Activated naive CD4-positive, alpha-beta T cell treated with anti-CD3 and anti-CD28 coated beads, Interleukin-2, amount 50 U/mL, for 24 hours (primary cell): ENCODE data around the gene SH3BP4.
"Not testable (repeated sequence)": the region's sequence is repeated elsewhere in the genome, so short reads cannot be mapped to it uniquely, and the experiment has no call there.

ENCODE experiments used
- H3K27ac Mint-ChIP-seq: one replicate; pipeline ENCODE4 v1.8.0; 2021; ENCODE audit warnings: mild to moderate bottlenecking, mixed read lengths
- H3K27me3 Mint-ChIP-seq: one replicate; pipeline ENCODE4 v1.8.0; 2021; ENCODE audit warnings: mixed read lengths
- H3K36me3 Mint-ChIP-seq: one replicate; pipeline ENCODE4 v1.8.0; 2021; ENCODE audit warnings: mixed read lengths
- H3K4me1 Mint-ChIP-seq: one replicate; pipeline ENCODE4 v1.8.0; 2021; ENCODE audit warnings: mixed read lengths
- H3K4me3 Mint-ChIP-seq: one replicate; pipeline ENCODE4 v1.8.0; 2021; ENCODE audit warnings: mild to moderate bottlenecking, mixed read lengths
- H3K9me3 Mint-ChIP-seq: one replicate; pipeline ENCODE4 v1.8.0; 2021; ENCODE audit warnings: mixed read lengths

SH3BP4 gene

DNA sequence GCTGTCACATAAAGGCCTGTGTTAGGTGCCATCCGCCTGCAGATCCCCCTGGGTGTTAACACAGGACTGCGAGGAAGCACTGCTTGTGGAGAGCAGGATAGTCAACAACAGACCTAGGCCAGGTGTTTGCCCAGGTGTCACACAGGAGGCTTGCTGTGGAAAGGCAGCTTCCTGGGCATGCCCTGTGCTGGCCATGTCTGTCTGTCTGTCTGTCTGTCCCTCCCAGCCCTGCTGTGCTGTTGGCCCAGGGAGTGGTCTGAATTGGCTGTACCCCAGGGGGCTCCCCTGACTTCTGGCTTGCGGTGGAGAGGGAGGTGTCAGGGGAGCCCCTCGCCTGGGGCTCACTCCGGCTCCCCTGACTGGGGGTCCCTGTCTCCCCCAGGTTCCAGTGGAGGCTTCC, 53.2 kb downstream of the SH3BP4 start:
- H3K9me3 Mint-ChIP-seq: no peaks in the 10 kb centered on the region
- H3K27me3 Mint-ChIP-seq: no peaks in the 10 kb centered on the region
- H3K4me3 Mint-ChIP-seq: no peak overlapping the region
- no peaks in the 10 kb centered on the region for H3K36me3 Mint-ChIP-seq
- no peak overlapping the region for H3K27ac Mint-ChIP-seq
- no peaks in the 10 kb centered on the region for H3K4me1 Mint-ChIP-seq

DNA sequence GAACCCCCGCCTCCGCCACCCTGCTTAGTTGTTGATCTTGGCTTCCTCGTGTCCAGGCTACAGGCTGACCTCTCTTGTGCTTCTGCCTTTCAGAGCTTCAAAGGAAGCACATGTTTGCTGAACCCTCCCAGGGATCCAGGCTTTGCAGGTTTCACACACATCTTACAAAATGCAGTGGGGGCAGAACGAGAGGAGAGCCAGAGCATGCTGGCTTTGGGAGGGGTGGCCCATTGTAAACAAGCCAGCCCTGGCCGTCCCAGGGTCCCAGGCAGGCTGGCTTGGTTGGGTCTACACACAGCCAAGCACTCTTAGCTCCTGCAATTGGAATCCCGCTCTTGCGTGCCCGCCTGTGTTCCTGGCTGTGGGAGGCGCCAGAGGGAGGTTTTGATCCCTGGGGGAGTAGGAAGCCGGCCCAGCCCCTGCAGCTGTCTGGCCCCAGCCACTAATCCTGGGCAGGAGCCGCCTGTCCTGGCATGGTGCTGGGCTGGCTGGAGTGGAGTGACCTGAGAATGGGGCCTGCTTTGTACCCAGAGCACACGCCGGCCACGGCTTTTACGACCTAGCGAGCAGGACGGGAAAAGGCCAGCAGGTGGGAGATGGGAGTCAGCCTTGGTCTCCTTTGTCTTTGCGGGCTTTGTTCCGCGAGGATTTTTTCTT, 53.9 kb downstream of the SH3BP4 start:
- Mint-ChIP-seq H3K27me3 (no peaks in the 10 kb centered on the region), H3K36me3 (no peaks in the 10 kb centered on the region), H3K9me3 (no peaks in the 10 kb centered on the region), H3K4me3 (no peak overlapping the region), H3K4me1 (no peaks in the 10 kb centered on the region), H3K27ac (no peak overlapping the region)

DNA sequence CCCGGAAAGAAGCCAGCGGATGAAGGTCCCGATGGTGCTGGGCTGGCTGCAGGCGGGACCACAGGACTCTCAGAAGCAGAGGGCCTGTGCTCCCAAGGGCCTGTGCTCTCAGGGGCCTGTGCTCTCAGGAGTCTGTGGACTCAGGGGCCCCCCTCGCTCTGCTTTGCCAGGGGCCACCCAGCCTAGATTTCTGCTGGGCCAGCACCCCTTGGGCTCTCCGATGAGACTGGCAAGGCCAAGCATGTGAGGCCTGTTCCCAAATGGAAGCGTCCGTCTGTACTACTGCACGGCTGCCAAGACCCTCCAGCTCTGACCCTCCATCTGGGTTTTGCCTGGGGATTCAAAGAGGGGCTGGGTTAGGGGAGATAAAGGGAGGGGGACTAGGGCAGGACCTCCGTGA, 54.6 kb downstream of the SH3BP4 start:
- H3K27me3 Mint-ChIP-seq: no peaks in the 10 kb centered on the region
- H3K9me3 Mint-ChIP-seq: no peaks in the 10 kb centered on the region
- H3K27ac Mint-ChIP-seq: no peak overlapping the region
- H3K36me3 Mint-ChIP-seq: no peaks in the 10 kb centered on the region
- H3K4me3 Mint-ChIP-seq: no peak overlapping the region
- H3K4me1 Mint-ChIP-seq: no peaks in the 10 kb centered on the region

DNA sequence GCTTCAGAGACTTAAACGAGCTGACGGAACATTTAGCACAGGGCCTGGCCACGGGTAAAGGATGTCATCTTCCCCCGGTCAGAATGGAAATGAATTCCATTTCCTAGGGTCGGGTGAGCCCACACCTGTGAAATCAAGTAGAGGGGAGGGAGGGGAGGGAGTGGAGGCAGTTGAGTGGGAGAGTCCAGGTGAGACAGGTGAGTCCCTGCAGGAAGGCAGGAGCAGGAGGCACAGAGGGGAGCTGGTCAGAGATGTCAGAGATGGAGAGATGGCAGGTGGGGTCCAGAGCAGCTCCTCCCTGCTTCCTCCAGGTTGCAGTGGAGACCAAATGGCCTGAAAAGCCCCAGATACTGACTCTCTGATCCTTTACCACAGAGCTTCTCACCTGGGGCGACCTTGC, 55.2 kb downstream of the SH3BP4 start:
- H3K27me3 Mint-ChIP-seq: no peaks in the 10 kb centered on the region
- no peaks in the 10 kb centered on the region for H3K36me3 Mint-ChIP-seq
- no peaks in the 10 kb centered on the region for H3K4me1 Mint-ChIP-seq
- no peak overlapping the region for H3K4me3 Mint-ChIP-seq
- H3K9me3 Mint-ChIP-seq: no peaks in the 10 kb centered on the region
- H3K27ac Mint-ChIP-seq: no peak overlapping the region

DNA sequence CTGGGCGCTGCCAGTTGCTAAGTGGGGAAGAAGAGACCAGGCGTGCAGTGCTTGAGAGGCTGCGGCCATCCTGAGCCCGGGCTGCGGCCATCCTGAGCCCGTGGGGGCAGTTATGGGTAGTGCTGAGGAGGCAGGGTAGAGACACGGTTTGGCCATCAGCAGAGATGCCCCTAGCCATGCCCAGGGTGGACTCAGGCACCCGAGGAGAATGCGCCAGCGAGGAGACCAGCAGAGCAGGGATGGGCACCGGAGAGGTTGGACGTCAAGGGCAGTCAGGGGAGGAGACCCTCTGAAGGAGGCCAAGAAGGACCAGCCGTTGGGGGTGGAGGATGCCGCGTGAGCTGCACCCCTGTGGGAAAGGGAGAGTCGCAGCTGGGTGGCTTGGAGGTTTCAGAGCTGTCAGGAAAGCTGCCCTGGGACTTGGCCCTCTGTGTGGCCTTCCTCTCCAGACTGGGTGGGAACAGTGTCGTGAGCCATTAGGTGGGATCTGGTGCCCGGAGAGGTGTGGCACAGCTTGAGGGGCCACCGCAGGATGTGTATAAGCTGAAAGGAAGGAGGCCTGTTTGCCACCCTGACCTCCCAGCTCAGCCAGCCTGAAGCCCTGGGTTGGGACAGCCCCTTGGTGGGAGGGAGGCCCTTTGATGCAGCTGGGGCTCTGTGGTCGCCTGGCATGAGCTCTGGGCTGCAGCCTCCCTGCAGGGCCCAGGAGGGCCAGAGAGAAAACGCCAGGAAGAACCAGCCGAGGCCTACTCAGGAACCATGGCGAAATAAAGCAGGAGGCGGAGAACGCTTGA, 56.0 kb downstream of the SH3BP4 start:
- H3K4me3 Mint-ChIP-seq: no peak overlapping the region
- H3K9me3 Mint-ChIP-seq: no peaks in the 10 kb centered on the region
- no peaks in the 10 kb centered on the region for H3K27me3 Mint-ChIP-seq
- H3K27ac Mint-ChIP-seq: no peak overlapping the region
- H3K36me3 Mint-ChIP-seq: no peaks in the 10 kb centered on the region
- no peaks in the 10 kb centered on the region for H3K4me1 Mint-ChIP-seq

DNA sequence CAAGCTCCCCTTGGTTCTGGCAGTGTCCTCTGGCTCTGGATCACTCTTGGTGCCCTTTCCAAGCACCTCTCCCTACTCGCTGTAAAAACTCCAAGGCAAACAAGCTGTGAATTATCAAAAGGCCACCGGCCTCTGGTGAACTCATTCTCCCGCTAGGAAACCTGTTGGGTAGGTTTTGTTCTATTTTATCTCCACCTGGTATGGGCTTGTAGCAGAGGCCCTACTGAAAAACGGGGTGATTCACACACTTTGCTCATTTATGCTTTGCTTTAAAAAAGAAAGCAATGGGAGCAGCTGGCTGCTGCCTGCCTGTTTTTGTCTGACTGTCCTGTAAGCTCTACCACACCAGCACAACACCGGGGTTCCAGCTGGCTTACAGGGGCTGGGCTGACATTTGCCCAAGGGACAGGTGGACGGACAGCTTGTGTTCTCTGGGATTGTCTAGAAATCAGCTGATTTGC, 56.8 kb downstream of the SH3BP4 start:
- Mint-ChIP-seq H3K4me3 (no peak overlapping the region), H3K4me1 (no peaks in the 10 kb centered on the region), H3K27me3 (no peaks in the 10 kb centered on the region), H3K36me3 (no peaks in the 10 kb centered on the region), H3K9me3 (no peaks in the 10 kb centered on the region), H3K27ac (no peak overlapping the region)

DNA sequence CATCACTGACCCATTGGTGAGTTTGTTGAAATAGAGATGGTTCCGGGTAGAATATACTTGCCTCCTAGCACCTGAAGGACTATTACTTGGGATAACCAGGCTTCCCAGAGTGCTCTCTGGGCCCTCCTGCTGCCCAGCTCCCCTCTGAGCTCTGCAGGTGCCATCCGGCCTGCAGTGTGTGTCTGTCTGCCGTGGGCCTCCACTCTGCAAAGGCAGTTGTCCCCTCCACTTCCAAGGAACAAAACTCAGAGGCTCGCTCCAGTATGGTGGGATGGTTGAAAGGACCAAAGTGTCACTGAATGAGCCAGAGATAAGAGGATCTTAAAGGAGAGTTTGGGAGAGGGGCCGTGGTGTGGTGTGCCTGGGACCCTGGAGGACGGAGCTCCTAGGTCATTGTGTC, 57.3 kb downstream of the SH3BP4 start:
- Mint-ChIP-seq H3K9me3 (no peaks in the 10 kb centered on the region), H3K27me3 (no peaks in the 10 kb centered on the region), H3K36me3 (no peaks in the 10 kb centered on the region), H3K4me1 (no peaks in the 10 kb centered on the region), H3K27ac (no peak overlapping the region), H3K4me3 (no peak overlapping the region)

DNA sequence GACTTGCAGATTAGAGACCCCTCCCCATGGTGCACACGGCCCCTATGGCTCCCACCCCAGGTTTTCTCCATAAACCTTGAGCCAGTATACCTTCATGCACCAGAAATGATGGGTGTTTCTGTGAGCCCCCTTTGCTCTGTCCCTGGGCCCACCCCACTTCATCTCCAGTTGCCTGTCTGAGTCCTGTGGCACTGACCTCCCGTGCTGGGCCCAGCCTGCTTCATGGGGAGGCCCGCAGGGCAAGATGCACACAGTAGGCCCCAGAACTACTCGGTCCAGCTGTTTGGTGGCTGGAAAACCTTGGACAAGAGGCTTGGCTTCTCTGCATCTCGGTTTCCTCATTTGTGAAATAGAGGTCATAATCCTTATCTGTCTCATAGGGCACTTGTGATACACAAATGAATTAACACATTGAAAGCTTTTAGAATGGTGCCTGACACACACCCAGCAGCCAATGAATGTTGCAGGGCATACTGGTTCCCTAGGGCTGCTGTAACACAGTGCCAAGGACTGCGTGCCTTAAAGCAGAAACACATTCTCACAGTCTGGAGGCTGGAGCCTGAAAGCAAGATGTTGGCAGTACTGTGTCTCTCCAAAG, 58.4 kb downstream of the SH3BP4 start:
- no peaks in the 10 kb centered on the region for H3K27me3 Mint-ChIP-seq
- no peak overlapping the region for H3K4me3 Mint-ChIP-seq
- no peaks in the 10 kb centered on the region for H3K4me1 Mint-ChIP-seq
- H3K9me3 Mint-ChIP-seq: no peaks in the 10 kb centered on the region
- no peaks in the 10 kb centered on the region for H3K36me3 Mint-ChIP-seq
- H3K27ac Mint-ChIP-seq: no peak overlapping the region

DNA sequence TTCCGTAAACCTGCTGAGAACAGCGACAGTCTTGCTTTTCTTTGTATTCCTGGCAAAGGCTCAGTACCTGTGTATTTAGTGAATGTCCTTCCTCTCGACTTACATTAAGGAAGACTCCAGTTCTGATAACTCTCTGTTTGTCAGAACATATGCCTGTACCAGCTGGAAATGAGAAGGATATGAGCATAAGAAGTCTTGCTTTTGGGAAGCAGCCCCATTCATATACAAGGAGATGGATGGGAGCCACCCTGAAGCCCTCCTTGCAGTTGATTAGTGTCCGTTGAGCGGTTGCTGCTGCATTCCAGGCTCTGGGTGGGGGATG, 59.8 kb downstream of the SH3BP4 start:
- H3K27me3 Mint-ChIP-seq: peaks cover 2% of the 10 kb centered on the region

DNA sequence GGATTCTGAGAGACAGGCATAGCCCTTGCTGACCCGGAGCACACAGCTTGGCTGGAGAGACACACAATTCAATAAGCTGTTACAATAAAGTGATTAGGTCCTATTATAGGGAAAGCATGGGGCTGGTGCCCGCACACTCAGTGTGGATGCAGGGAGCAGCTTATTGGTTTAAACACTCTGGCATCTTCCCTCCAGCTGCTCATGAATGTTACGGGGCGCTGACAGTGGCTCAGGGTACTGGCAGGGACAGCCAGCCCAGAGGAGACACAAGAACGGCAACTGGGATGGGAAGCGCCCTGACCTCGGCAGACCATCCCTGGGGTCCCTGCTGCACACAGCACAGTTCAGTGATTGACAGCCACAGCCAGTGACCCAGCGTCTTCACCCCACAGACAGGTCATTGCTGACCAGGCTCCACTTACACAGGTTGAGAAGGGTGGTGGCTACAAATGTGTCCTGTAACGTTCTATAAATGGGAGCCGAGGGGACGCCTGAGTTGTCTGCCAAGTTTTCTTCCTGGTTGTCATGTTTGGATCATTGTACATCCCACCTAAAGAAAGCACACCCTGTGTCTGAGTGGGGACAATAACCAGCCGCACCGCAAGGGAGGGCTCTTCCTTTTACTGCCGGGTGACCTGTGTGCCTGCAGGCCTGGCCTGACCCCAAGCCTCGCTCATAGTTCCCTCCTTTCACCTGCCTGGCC, 60.3 kb downstream of the SH3BP4 start:
- no peaks in the 10 kb centered on the region for H3K36me3 Mint-ChIP-seq
- no peaks in the 10 kb centered on the region for H3K9me3 Mint-ChIP-seq
- H3K4me1 Mint-ChIP-seq: no peaks in the 10 kb centered on the region
- no peak overlapping the region for H3K4me3 Mint-ChIP-seq
- peaks cover 2% of the 10 kb centered on the region for H3K27me3 Mint-ChIP-seq
- no peak overlapping the region for H3K27ac Mint-ChIP-seq

More for the DNA sequence above, 59.8 kb downstream of the SH3BP4 start:
- Mint-ChIP-seq H3K36me3 (no peaks in the 10 kb centered on the region), H3K9me3 (no peaks in the 10 kb centered on the region), H3K4me3 (no peak overlapping the region), H3K27ac (no peak overlapping the region), H3K4me1 (no peaks in the 10 kb centered on the region)

DNA sequence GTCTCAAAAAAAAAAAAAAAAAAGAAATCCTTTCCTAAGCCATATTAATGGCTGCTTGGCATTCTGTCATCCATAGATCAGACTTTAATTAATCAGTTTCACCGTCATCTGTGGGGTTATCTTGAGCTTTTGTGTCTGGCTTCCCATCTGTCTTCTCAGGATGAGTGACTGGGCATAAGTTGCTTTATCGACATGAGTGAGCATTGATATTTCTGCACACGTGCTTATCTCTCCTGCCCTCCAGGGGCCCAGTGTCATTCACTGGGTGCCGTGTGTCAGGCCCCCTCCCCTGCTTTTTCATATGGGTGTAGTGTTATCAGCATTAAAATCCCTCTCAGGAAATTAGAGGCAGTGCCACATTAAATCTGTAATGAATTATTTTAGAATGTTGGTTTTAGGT, 65.6 kb downstream of the SH3BP4 start:
- Mint-ChIP-seq H3K36me3 (no peaks in the 10 kb centered on the region), H3K4me3 (no peak overlapping the region), H3K4me1 (no peaks in the 10 kb centered on the region), H3K9me3 (no peaks in the 10 kb centered on the region), H3K27me3 (peaks cover 5% of the 10 kb centered on the region), H3K27ac (no peak overlapping the region)

DNA sequence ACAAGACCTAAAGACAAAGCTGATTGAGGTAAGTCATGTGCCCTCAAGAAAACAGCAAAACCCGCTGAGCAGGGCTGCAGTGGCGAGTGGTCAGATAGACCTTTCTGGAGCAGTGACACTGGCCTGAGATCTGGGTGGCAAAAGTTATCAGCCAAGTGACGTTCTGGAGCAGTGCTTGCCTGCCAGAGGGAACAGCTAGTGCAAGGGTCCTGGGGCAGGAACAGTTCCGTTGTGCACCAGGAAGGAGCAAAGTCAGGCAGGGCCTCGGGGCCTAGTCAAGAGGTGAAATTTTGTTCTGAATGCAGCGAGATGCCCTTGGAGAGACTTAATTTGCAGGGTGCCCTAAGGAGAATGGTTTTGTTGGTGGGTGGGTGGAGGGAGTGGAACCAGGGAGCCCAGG, 67.0 kb downstream of the SH3BP4 start:
- H3K9me3 Mint-ChIP-seq: no peaks in the 10 kb centered on the region
- peaks cover 5% of the 10 kb centered on the region for H3K27me3 Mint-ChIP-seq
- no peak overlapping the region for H3K27ac Mint-ChIP-seq
- no peak overlapping the region for H3K4me3 Mint-ChIP-seq
- no peaks in the 10 kb centered on the region for H3K4me1 Mint-ChIP-seq
- no peaks in the 10 kb centered on the region for H3K36me3 Mint-ChIP-seq

DNA sequence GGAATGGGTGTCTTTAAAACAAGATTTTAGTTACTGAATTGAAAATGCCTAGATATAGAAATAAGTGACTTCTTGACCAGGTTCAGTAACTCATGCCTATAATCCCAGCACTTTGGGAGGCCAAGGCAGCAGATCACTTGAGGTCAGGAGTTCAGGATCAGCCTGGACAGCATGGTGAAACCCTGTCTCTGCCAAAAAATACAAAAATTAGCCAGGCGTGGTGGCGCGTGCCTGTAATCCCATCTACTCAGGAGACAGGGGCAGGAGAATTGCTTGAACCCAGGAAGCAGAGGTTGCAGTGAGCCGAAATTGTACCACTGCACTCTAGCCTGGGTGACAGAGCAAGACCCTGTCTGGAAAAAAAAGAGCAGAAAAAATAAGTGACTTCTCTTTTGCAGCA, 68.3 kb downstream of the SH3BP4 start:
- H3K4me3 Mint-ChIP-seq, H3K27me3 Mint-ChIP-seq, H3K4me1 Mint-ChIP-seq, H3K36me3 Mint-ChIP-seq, H3K9me3 Mint-ChIP-seq, H3K27ac Mint-ChIP-seq: not testable (repeated sequence)

DNA sequence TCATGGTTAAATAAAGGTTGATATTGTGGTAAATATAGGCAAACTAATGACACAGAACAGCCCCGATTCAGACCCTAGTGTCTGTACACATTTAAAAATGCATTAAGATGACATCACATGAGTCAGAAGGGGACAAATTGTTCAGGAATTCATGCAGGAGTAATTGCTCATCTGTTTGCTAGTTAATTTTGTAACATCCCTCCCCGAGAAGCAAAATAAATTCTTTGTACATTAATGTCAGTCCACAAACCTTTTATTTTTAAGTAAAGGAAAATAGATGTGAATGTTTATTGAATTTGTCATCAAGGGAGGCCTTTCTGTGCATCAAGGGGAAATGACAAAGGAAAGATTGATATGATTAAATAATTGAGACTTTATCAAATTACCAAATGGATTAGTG, 69.9 kb downstream of the SH3BP4 start:
- H3K4me1 Mint-ChIP-seq: no peaks in the 10 kb centered on the region
- H3K27ac Mint-ChIP-seq: no peak overlapping the region
- H3K27me3 Mint-ChIP-seq: peaks cover 4% of the 10 kb centered on the region
- no peaks in the 10 kb centered on the region for H3K36me3 Mint-ChIP-seq
- H3K4me3 Mint-ChIP-seq: no peak overlapping the region
- H3K9me3 Mint-ChIP-seq: no peaks in the 10 kb centered on the region

DNA sequence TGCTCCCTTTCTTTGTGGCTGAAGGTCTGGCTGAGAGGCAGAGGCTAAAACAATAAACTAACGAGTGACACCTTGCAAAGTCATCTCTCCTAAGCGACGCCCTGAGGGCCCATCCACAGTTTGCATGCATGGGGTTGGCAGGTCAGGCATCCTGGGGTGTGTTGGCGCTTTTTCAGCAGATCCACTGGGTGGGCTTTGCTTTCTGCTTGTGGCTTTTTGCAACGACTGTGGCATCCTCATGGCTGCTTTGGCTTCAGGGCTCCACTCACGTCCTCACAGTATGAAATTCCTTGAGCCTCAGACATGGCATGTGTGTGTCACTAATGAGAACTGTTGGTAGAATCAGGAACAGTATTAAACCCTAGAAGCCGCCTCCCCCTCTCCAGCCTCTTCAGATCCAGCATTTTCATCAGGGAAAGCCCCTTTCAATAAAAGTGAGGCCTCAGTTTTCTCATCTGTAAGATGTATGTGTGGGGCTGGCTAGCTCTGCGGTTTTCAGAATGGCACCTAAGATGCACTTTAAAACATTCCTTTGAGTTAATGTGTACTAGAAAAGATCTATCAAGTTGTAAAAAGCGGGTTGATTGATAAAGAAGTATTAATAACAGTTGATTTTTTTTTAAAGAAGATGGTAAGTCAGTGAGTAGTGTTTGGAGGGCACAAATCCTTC, 72.5 kb downstream of the SH3BP4 start:
- H3K4me3 Mint-ChIP-seq: no peak overlapping the region
- H3K4me1 Mint-ChIP-seq: no peaks in the 10 kb centered on the region
- no peaks in the 10 kb centered on the region for H3K27me3 Mint-ChIP-seq
- no peaks in the 10 kb centered on the region for H3K36me3 Mint-ChIP-seq
- H3K27ac Mint-ChIP-seq: no peak overlapping the region
- H3K9me3 Mint-ChIP-seq: no peaks in the 10 kb centered on the region
